ENCODE measurements around the gene KPNA1. TPM values are rescaled to one million over a fixed set of nuclear protein-coding genes. Genes with fewer than 3 reads are reported as not detected.

Gene KPNA1
- total and polyA plus RNA-seq, 4 donors, result 20.7 to 42.0 (median 23.5) TPM

DNA sequence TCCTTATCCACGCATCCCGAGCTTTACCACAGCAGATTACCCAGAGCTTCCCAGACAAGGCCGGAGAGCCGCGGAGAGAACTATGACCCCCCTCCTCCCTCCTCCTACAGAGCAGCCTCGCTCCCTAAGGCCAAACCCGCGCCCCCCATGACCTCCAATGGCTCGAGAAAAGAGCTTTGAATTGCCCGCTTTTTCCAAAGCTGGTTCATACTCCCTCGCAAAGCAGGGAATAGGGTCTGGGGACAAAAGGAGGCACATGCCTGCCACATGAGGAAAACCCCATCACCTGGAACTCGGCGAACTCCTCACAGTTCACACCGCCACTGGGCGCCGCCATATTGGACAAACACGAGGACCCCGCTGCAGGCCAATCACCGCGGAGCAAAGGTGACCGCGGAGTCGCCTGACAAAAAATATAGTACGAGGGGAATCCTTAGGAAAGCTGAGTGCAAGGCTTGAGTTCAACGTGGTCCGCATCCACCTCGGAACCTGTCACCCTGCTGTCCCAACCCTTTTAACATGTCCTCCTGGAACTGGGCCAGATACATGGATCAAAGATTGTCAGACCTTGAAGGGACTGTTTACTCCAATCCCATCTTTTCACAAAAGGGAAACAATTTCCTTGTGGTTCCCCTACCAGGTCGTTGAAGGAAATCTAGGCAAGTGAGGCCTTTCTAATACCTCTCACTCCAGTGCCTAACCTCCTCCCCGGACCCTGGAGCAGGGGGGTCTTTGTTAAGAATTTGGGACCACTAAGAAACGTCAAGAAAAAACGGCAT is 131.7 kb downstream of the KPNA1 start, which contains the start of gene MIX23:
TSS of gene MIX23 (minus strand) at position 344 of the 779 bp plus-strand sequence. CDS start at position 337, 7 bp downstream.
- H3K4me1 ChIP-seq (ENCODE audit: control insufficient read depth in 4 of 4, insufficient read depth in 4 of 4, low read length in 3 of 4), result peaks cover 5 to 48% (median 28%) of the 10 kb centered on the region in 4 donors
- H3K36me3 ChIP-seq (ENCODE audit: control insufficient read depth in 4 of 4, insufficient read depth in 3 of 4, low read depth in 1 of 4, low read length in 3 of 4), result no peaks in the 10 kb centered on the region
- H3K27ac ChIP-seq (ENCODE audit: low read depth in 1 of 2, low read length in 2 of 2), result peak within 1 kb of the TSS; percentile 76 to 93
- DNase-seq (ENCODE audit: low spot score), result peak; percentile 87
- peak in 1 of 2 donors; percentile 10 for TF ChIP-seq EGR1 (IDR thresholded peaks at IDR 0.05; ENCODE audit: low read depth in 2 of 2)
- TF ChIP-seq, protein P1, sequence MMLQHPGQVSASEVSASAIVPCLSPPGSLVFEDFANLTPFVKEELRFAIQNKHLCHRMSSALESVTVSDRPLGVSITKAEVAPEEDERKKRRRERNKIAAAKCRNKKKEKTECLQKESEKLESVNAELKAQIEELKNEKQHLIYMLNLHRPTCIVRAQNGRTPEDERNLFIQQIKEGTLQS (IDR thresholded peaks at IDR 0.05), result peak; percentile 64
- TF ChIP-seq, protein P2, sequence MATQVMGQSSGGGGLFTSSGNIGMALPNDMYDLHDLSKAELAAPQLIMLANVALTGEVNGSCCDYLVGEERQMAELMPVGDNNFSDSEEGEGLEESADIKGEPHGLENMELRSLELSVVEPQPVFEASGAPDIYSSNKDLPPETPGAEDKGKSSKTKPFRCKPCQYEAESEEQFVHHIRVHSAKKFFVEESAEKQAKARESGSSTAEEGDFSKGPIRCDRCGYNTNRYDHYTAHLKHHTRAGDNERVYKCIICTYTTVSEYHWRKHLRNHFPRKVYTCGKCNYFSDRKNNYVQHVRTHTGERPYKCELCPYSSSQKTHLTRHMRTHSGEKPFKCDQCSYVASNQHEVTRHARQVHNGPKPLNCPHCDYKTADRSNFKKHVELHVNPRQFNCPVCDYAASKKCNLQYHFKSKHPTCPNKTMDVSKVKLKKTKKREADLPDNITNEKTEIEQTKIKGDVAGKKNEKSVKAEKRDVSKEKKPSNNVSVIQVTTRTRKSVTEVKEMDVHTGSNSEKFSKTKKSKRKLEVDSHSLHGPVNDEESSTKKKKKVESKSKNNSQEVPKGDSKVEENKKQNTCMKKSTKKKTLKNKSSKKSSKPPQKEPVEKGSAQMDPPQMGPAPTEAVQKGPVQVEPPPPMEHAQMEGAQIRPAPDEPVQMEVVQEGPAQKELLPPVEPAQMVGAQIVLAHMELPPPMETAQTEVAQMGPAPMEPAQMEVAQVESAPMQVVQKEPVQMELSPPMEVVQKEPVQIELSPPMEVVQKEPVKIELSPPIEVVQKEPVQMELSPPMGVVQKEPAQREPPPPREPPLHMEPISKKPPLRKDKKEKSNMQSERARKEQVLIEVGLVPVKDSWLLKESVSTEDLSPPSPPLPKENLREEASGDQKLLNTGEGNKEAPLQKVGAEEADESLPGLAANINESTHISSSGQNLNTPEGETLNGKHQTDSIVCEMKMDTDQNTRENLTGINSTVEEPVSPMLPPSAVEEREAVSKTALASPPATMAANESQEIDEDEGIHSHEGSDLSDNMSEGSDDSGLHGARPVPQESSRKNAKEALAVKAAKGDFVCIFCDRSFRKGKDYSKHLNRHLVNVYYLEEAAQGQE (IDR thresholded peaks at IDR 0.05), result no peak
- peak; percentile 37 for TF ChIP-seq NR2F2 (IDR thresholded peaks at IDR 0.05)
- peak in 1 of 2 donors; percentile 25 for TF ChIP-seq RAD21 (IDR thresholded peaks at IDR 0.05)
- peak; percentile 18 to 32 for TF ChIP-seq HNF4A (conservative IDR thresholded peaks at IDR 0.05)
- TF ChIP-seq FOXA1 (IDR thresholded peaks at IDR 0.05), result no peak
- TF ChIP-seq, protein P3, sequence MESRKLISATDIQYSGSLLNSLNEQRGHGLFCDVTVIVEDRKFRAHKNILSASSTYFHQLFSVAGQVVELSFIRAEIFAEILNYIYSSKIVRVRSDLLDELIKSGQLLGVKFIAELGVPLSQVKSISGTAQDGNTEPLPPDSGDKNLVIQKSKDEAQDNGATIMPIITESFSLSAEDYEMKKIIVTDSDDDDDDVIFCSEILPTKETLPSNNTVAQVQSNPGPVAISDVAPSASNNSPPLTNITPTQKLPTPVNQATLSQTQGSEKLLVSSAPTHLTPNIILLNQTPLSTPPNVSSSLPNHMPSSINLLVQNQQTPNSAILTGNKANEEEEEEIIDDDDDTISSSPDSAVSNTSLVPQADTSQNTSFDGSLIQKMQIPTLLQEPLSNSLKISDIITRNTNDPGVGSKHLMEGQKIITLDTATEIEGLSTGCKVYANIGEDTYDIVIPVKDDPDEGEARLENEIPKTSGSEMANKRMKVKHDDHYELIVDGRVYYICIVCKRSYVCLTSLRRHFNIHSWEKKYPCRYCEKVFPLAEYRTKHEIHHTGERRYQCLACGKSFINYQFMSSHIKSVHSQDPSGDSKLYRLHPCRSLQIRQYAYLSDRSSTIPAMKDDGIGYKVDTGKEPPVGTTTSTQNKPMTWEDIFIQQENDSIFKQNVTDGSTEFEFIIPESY (IDR thresholded peaks at IDR 0.05), result no peak
- TF ChIP-seq TAF1 (conservative IDR thresholded peaks at IDR 0.05), result peak; percentile 31
- TF ChIP-seq HNF4G (IDR thresholded peaks at IDR 0.05), result no peak
- TF ChIP-seq SP1 (IDR thresholded peaks at IDR 0.05), result peak; percentile 53
- TF ChIP-seq GABPA (IDR thresholded peaks at IDR 0.05 in 1 of 2, conservative IDR thresholded peaks at IDR 0.05 in 1 of 2), result no peak
- TF ChIP-seq, protein P4, sequence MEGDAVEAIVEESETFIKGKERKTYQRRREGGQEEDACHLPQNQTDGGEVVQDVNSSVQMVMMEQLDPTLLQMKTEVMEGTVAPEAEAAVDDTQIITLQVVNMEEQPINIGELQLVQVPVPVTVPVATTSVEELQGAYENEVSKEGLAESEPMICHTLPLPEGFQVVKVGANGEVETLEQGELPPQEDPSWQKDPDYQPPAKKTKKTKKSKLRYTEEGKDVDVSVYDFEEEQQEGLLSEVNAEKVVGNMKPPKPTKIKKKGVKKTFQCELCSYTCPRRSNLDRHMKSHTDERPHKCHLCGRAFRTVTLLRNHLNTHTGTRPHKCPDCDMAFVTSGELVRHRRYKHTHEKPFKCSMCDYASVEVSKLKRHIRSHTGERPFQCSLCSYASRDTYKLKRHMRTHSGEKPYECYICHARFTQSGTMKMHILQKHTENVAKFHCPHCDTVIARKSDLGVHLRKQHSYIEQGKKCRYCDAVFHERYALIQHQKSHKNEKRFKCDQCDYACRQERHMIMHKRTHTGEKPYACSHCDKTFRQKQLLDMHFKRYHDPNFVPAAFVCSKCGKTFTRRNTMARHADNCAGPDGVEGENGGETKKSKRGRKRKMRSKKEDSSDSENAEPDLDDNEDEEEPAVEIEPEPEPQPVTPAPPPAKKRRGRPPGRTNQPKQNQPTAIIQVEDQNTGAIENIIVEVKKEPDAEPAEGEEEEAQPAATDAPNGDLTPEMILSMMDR (IDR thresholded peaks at IDR 0.05; ENCODE audit: low read depth, low read length, missing input control), result no peak
- TF ChIP-seq FOXA2 (IDR thresholded peaks at IDR 0.05), result no peak
- peak in 1 of 2 donors; percentile 67 for TF ChIP-seq RXRA (IDR thresholded peaks at IDR 0.05)
- TF ChIP-seq, protein P5, sequence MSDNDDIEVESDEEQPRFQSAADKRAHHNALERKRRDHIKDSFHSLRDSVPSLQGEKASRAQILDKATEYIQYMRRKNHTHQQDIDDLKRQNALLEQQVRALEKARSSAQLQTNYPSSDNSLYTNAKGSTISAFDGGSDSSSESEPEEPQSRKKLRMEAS (IDR thresholded peaks at IDR 0.05), result peak; percentile 75
- TF ChIP-seq YY1 (IDR thresholded peaks at IDR 0.05), result peak; percentile 99
- TF ChIP-seq JUND (IDR thresholded peaks at IDR 0.05), result peak; percentile 10 to 37
- H3K27me3 ChIP-seq (ENCODE audit: control insufficient read depth in 4 of 4, insufficient read depth in 4 of 4, low read length in 3 of 4), result no peaks in the 10 kb centered on the region
- H3K4me3 ChIP-seq (ENCODE audit: low read depth in 1 of 3, low read length in 3 of 3), result peak within 1 kb of the TSS; percentile 64 to 98 (median 93)
- WGBS, result under 1% methylated on average over 31 of the region's 31 CpGs
- H3K9me3 ChIP-seq (ENCODE audit: control insufficient read depth in 4 of 4, low read length in 3 of 4), result no peaks in the 10 kb centered on the region
- peak within 1 kb of the TSS; percentile 71 to 85 for H3K9ac ChIP-seq (ENCODE audit: low read depth in 1 of 2, low read length in 2 of 2)
